Metanephros (tissue), 1 donor: ENCODE measurements around the gene CDH8. TPM values are rescaled to one million over a fixed set of nuclear protein-coding genes. Genes with fewer than 3 reads are reported as not detected.

Experiments
- total RNA-seq: library from RNA; depleted of rRNA; stranded (reverse); fragments of >200 nt; gene quantifications from one replicate; pipeline ENCODE4 v1.2.3, GENCODE V29; 2014

Gene CDH8
- 20.0 TPM for total RNA-seq

GRCh38 chr16:62036101-62036801, at the start of gene CDH8:
TSS of gene CDH8 (minus strand) at chr16:62036438. CDS start at chr16:62021403, 15,035 bp downstream.

